Endothelial cell (in vitro differentiated cells): ENCODE results near the gene TUBB. TPM values are rescaled to one million over a fixed set of nuclear protein-coding genes. Genes with fewer than 3 reads are reported as not detected.

ENCODE experiments used
- DNase-seq: peaks from one replicate; pipeline ENCODE4 v3.0.0; 2021; ENCODE audit warnings: low spot score
- H3K27ac Mint-ChIP-seq: one replicate; pipeline ENCODE4 v1.8.0; 2021; ENCODE audit warnings: mixed read lengths, inconsistent platforms; ENCODE audit not compliant: unreplicated experiment
- H3K27me3 Mint-ChIP-seq: one replicate; pipeline ENCODE4 v1.8.0; 2021; ENCODE audit warnings: mild to moderate bottlenecking, moderate library complexity, mixed read lengths, inconsistent platforms; ENCODE audit not compliant: unreplicated experiment
- H3K36me3 Mint-ChIP-seq: one replicate; pipeline ENCODE4 v1.8.0; 2021; ENCODE audit warnings: mild to moderate bottlenecking, low read depth, mixed read lengths, inconsistent platforms; ENCODE audit not compliant: unreplicated experiment
- H3K4me1 Mint-ChIP-seq: one replicate; pipeline ENCODE4 v1.8.0; 2021; ENCODE audit warnings: mild to moderate bottlenecking, mixed read lengths, inconsistent platforms; ENCODE audit not compliant: unreplicated experiment
- H3K4me3 Mint-ChIP-seq: one replicate; pipeline ENCODE4 v1.8.0; 2021; ENCODE audit warnings: mild to moderate bottlenecking, mixed read lengths, inconsistent platforms; ENCODE audit not compliant: unreplicated experiment
- H3K9me3 Mint-ChIP-seq: one replicate; pipeline ENCODE4 v1.8.0; 2021; ENCODE audit warnings: mixed read lengths, inconsistent platforms; ENCODE audit not compliant: unreplicated experiment
- CTCF ChIP-seq: fragments of 200-600 bp; sonication (generic); IDR thresholded peaks from one replicate; pipeline ENCODE4 v1.5.0; 2021; ENCODE audit warnings: antibody characterized with exemption; ENCODE audit not compliant: unreplicated experiment
- total RNA-seq: library from RNA; stranded (reverse); fragmentation: NEBNext Ultra II Directional; extraction: Animal tissue kit (Norgen Biotek cat#: 25700); gene quantifications from one replicate; pipeline ENCODE4 v1.2.1, GENCODE V29; 2021; ENCODE audit not compliant: unreplicated experiment

The TUBB gene
- total RNA-seq, 1 donor from 2014 or later, result 1,094 TPM

GRCh38 chr6:30707281-30707850 is 12.8 kb upstream of the TUBB start:
- H3K27ac Mint-ChIP-seq, result peak overlapping the region; percentile 34
- TF ChIP-seq CTCF, result no peak
- peaks cover 7% of the 10 kb centered on the region for H3K4me1 Mint-ChIP-seq

GRCh38 chr6:30709101-30709868 is 10.9 kb upstream of the TUBB start:
- no peaks in the 10 kb centered on the region for H3K9me3 Mint-ChIP-seq
- H3K4me1 Mint-ChIP-seq, result peaks cover 7% of the 10 kb centered on the region
- peak overlapping the region; percentile 17 for H3K4me3 Mint-ChIP-seq
- no peak overlapping the region for H3K27ac Mint-ChIP-seq
- no peak for DNase-seq
- no peak for TF ChIP-seq CTCF
- H3K27me3 Mint-ChIP-seq, result peaks cover 4% of the 10 kb centered on the region
- H3K36me3 Mint-ChIP-seq, result peaks cover 60% of the 10 kb centered on the region

More at GRCh38 chr6:30707281-30707850, 12.8 kb upstream of the TUBB start:
- no peak for DNase-seq
- H3K27me3 Mint-ChIP-seq, result peaks cover 5% of the 10 kb centered on the region
- H3K36me3 Mint-ChIP-seq, result peaks cover 63% of the 10 kb centered on the region
- H3K9me3 Mint-ChIP-seq, result no peaks in the 10 kb centered on the region
- H3K4me3 Mint-ChIP-seq, result peak overlapping the region; percentile 52

- Mint-ChIP-seq H3K4me1 (peaks cover 10% of the 10 kb centered on the region), H3K4me3 (peak overlapping the region; percentile 23), H3K9me3 (no peaks in the 10 kb centered on the region), H3K36me3 (peaks cover 49% of the 10 kb centered on the region), H3K27me3 (no peaks in the 10 kb centered on the region), H3K27ac (no peak overlapping the region)
- no peak for TF ChIP-seq CTCF
- DNase-seq, result no peak
These were observed 8.3 kb upstream of the TUBB start for GRCh38 chr6:30711758-30712380.

- no peak for TF ChIP-seq CTCF
- Mint-ChIP-seq H3K4me1 (peaks cover 12% of the 10 kb centered on the region), H3K9me3 (no peaks in the 10 kb centered on the region), H3K27me3 (no peaks in the 10 kb centered on the region), H3K4me3 (peak overlapping the region; percentile 21), H3K36me3 (peaks cover 45% of the 10 kb centered on the region), H3K27ac (no peak overlapping the region)
- no peak for DNase-seq
These were observed 7.7 kb upstream of the TUBB start for GRCh38 chr6:30712441-30712945.

GRCh38 chr6:30714263-30714662 is 5.9 kb upstream of the TUBB start:
- Mint-ChIP-seq H3K9me3 (no peaks in the 10 kb centered on the region), H3K27ac (no peak overlapping the region), H3K4me3 (no peak overlapping the region), H3K27me3 (no peaks in the 10 kb centered on the region), H3K4me1 (peaks cover 18% of the 10 kb centered on the region), H3K36me3 (peaks cover 36% of the 10 kb centered on the region)
- no peak for DNase-seq
- no peak for TF ChIP-seq CTCF
